GM19468 (cell line): ENCODE results near the gene NRXN2.

Source experiments
- ATAC-seq: cut with Tn5 transposase; IDR thresholded peaks from one replicate; pipeline ENCODE4 v1.9.1; 2021; ENCODE audit warnings: mild to moderate bottlenecking, moderate library complexity, moderate number of reproducible peaks; ENCODE audit not compliant: unreplicated experiment; ENCODE audit errors: extremely low read depth

Gene NRXN2

DNA sequence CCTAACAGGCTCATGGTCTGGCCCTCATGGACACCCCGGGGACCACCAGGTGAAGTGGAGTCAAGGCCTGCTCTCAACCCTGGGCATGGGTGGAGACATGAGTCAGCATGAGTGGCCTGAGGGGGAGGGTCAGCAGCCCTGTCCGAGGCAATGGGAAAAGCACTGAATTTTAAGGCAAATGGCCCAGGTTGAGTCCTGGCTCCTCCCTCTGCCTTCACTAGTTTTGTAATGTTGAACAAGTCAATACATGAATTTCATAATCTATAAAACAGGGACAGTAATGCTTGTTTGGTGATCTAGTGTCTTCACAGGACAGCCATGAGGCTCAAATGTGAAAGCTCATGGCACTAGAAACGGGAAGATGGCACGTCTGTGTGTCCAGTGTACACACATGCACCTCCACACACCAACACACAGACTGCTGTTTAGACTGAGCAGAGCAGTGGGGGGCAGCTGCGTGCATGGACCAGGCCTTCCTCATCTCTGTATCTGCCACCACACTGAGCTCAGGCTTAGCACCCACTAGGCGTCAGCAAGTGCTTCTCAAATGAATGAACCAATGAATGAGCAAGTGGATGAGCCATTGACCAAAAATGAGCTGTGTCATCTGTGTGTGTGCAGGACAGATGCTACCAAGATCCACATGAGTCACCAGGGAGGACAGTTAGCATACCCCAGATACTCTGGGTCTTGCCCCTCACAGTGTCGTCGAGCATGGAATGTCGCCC lies 63.4 kb downstream of the NRXN2 start:
- no peak for ATAC-seq

DNA sequence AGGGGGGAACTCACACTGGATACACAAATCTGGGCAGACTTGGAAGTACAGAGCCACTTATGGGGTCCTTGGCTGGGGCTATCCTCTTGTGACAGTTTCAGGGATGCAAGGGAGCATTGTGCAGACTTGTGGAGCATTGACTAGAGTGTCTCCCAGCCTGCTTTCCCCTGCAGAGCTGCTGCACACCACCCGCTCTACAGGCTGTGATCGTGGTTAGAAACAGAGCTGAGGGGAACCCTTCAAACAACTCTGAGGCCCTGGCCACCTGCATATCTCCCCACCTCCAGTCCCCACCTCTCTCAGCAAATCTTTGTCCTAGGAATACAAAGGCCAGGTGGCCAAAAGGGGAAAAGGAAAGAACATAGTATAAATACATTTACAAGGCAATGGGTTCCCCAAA lies 64.7 kb downstream of the NRXN2 start:
- no peak for ATAC-seq

DNA sequence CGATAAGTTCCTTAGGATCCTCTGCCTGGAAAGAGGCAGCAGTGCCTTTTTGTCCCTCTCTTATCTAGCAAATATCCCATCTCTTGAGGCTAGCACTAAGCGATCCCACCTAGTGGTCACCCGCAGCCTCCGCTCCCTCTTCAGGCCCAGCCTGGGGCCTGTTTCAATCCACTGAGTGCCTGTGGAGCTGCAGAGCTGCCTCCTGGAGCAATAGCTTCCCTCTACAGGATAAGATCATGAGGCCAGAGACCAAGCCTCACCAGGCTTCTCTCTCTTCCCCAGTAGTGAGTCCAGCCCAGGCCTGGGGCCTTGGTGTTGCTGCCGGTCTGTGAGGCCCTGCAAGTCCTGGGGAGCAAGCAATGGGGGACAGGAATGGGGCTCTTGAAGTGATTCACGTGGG lies 66.1 kb downstream of the NRXN2 start:
- ATAC-seq, result no peak

DNA sequence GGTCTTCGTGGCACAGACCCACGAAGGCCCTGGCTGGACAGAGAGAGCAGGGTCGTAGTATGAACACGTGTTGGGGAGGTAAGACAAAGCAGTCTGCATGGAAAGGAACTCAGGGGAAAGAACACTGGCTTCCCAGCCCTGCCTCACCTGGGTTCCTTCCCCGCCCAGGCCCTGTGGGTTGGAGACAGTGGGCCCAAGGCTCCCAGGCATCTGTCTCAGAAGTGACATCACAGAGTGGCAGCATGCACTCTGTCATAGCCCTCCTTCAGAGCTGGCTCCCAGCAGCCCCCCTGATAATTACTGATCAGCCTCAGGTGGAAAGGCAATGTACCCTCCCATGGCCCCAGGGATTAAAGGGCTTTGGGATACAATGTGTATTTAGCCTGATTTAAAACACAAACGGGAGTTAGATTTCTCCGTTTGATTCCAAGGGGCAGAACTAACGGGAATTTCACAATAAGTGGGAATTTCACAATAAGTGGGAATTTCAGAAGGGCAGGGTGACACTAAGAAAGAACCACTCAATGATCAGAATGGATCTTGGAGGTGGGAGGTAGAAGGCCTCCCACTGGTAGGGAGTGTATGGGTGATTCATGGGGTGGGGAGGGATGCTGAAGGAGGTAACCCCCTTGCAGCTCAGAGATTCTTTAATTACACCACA lies 66.9 kb downstream of the NRXN2 start:
- no peak for ATAC-seq

DNA sequence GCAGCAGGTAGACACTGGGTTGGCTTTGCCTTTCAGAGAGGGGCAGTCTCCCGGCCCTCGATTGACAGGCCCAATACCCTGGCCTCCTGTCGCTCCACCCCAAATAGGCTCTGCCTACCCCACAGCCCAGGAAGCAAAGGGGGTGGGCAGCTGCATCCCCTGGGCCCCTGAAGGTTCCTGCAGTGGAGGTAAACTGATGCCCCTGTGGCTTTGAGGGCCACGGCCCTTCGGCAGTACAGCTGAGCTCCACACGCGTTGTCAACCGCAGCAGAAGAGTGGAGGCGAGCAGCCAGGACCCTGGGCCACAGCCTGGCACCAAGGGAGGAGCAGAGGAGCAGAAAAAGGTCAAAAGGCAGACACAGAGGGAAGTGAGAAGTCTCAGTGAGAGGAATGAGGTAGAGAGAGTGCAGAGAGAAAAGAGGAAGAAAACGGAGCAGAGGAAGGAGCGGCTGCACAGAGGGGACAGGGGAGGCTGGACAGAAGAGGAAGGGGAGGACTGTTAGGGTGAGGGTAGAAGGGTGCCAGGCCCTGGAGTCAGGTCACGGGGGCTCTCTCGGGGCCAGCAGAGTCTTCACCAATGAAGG lies 67.9 kb downstream of the NRXN2 start:
- ATAC-seq, result no peak

DNA sequence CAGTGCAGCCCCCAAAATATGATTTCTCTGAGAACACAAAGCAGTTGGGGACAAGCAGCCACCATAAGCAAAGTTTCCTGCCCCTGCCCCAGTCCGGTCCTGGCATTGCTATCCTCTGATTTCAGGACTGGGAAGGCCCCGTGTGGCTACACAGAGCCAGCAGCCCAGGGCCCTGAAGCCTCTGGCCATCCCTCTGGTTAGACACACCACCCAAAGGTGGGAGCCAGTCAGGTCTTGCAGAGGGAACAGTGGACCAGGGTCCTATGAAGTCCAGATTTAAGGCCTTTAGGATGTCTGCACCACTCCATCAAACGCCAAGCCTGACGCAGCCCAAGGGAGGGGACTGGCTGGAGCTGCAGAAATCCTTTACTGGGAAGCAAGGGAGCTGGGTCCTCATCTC lies 68.6 kb downstream of the NRXN2 start:
- ATAC-seq, result no peak

DNA sequence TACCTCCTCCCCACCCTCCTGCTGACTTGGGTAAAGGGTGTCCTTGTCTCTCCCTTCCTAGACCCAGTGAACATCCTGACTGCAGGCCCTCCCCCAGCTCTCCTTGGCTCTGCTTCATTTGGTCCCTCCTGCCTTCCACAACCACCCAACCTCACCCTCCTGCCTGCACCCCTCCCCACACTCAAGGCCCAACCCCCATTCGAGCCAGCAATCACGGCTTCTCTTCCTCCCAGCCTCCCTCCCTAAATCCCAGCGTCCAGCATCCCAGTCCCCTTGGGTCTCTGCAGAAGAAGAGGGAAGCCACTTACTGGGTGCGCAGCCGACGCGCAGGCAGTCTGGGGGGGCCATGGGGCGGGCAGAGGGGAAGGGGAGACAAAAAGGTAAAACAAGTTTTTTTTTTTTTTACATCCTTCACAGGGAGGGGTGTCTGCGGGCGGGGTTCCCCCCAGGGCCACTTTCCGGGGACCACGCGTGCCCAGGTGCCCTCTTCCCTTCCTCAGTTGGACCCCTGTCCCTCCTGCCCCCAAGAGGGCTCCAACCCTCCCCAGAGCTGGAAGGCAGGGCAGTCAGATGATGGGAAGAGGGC lies 69.5 kb downstream of the NRXN2 start:
- ATAC-seq, result no peak

DNA sequence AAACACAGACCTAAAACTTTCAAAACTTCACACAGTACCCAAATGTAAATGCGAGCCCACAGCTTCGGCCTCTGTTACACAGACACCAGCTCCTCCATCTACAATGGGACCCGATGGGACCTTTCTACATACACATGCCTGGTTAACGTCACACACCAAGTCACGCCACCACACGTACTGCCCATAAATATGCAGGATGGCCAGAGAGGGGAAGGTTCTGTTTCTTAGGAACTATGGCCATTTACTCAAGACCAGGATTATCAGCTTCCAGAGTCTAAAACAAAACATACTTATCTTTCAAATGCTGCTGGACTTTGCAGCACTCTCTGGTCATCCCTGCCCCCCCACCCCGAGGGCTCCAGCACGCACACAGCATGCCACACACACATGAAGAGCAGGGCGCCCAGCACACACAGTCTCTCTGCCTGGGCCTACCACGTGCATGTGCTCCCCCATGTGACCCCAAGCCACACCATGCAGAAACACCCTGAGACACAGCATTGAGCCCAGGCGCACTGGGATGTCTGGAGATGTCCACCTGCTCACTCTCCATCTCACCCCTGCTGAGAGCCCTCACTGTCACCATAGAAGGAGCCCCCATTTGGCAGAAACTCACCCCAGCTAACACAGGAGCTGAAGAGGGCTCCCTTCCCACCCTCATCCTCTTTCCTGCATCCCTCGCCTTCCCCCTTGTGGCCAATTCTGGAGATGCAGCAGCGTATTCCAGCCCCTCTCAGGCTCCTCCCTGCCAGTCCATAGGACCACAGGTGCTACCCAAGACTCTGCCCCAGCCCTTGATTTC lies 70.2 kb downstream of the NRXN2 start:
- no peak for ATAC-seq

DNA sequence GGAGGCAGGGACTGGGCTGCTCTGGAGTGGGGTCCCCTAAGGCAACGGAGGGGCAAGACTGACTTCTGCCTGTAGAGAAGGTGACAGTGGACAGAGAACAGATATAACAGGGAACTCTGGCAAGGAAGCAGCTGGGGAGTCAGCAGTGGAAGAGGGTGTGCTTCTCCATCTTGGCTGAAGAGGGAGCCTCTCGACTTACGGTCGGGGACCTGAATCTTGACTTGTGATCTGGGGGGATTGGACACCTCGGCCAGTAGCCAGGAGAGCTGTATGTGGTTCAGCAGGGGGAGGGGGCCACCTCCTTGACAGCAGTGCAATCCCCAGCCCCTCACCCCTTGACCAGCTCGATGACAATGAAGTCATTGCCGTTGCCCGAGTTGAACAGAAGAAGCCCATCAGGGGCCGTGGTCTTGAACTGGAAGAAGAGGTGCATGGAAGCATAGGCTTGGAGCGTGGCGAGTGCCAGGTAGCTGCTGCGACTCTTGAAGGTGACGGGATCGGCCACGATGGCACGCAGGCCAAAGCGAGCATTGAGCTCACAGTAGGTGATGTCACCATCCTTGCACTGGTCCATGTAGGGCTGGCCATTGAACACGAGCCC lies 72.0 kb downstream of the NRXN2 start:
- no peak for ATAC-seq

DNA sequence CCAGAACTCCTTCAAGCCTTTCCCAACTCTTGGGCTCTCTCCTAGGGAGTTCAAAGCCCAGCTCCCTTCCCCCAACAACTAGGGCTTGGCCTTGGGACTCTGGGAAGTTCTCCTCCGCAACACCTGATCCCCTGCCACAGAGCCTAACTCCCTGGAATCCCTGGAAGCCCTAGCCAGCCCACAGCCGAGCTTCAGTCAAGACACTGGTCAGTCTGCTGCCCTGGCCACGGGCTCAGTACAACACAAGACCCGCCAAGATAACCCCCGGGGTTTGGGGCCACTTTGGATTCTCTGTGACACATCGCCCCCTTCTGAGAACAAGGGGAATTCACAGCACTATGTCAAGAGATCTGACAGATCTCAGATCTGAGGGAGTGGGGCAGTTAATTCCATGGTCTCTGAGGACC lies 73.7 kb downstream of the NRXN2 start:
- ATAC-seq, result no peak

DNA sequence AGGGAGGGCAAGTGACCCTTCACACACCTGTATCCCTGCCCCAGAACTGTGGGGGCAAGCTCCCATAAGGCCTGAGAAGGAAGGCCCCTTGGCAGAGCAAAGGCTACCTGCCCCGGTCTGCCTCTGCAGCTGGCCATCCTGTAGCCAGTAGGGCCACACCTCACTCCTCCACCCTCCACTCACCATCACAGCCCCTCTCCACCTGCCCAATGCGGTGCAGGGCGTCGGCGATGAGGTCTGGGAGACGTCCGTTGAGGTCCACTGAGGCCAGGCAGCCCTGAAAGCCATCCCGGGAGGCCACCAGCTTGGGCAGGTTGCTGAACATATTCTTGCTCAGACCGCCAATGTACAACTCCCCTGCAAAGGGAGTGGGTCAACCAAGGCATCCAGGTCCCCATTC lies 74.4 kb downstream of the NRXN2 start:
- ATAC-seq, result no peak

DNA sequence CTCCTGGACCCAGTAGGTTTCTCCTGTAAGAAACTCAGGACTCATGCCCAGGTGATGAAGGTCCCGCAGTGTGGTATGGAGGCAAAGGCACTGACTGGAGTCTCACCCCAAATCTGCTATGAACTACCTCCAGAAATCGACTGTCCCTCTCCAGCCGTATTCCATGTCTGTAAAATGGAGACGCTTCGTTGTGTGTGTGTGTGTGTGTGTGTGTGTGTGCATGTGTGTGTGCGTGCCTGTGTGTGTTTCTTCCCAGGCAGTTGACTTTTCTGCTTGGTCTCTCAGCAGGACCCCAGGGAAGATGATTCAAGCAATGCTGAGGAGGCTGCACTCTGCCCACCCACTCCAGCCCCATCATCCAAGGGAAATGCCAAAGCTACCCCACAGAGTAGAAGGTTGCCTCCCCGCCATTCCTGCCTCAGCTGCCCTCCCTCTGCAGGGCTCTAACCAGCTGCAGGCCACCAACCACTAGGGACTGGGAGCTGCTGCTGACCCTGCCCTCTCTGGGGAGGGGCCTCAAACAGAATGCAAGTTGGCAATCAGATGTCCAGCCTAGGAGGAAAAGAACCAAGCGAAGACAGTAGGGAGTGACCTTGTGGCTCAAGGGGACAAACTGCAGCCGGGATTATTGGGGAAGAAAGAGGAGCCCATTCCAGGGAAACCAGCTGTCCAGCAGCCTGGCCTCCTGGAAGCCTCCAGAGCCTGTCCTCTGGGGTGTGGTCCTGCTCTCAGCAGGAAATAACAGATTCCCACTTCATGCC lies 75.8 kb downstream of the NRXN2 start:
- no peak for ATAC-seq

DNA sequence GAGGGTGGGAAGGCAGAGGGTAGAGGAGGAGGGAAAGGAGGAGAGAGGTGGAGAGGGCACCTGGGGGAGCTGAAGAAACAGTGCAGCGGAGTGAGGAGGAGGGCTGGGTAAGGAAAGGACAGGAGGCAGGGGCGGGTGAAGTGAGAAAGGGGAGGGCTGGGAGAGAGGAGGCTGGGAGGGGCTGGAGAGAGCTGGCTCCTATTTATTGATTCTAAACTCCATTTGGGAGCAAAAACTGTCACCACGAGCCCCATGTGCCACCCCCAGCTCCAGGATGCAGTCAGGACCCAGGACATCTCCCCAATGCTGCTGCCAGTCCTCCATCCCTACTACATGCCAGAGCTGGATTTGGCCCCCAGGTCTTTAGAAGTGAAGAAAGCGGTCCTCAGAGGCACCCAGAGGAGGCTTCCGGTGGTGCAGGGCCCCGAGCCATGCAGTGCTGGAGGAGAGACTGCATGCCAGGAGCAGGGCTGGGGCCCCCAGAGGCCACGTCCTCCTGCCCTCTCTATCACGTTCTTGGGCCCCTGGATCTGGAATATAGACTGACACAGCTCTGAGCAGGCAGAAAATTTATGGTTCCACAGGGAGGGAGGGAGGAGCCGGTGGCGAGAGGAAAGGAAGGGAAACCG lies 78.2 kb downstream of the NRXN2 start:
- no peak for ATAC-seq

DNA sequence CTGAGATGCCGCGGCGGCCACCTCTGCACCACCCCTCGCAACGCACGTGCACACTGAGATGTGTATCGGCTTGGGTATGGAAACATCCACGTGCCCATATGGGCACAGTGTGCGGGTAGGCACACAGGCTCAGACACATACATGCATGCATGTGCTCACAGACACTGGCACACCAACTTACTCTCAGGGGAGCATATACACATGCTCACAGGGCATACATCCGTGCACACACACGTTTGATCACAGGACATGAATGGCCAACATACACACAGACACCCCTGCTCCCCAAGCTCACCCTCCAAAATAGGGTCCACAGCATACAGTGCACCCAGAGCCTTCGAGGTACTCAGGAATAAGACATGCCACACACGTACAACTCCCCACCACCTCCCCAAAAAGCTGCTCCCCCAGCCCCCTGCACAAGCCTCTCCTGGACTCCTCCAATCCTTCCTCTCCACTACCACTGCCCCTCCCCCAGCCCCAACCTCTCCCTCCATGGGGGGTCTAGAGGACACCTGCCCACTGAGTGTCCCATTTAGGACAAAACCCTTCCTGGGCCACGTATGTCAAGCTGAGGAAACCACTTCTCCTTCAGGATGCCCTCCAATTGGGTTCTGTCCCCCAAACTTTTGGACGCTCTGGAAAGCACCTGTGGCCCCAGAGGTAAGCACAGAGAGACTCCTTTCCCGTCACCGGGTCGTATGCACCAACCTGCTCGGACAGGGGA lies 78.9 kb downstream of the NRXN2 start:
- ATAC-seq, result no peak

DNA sequence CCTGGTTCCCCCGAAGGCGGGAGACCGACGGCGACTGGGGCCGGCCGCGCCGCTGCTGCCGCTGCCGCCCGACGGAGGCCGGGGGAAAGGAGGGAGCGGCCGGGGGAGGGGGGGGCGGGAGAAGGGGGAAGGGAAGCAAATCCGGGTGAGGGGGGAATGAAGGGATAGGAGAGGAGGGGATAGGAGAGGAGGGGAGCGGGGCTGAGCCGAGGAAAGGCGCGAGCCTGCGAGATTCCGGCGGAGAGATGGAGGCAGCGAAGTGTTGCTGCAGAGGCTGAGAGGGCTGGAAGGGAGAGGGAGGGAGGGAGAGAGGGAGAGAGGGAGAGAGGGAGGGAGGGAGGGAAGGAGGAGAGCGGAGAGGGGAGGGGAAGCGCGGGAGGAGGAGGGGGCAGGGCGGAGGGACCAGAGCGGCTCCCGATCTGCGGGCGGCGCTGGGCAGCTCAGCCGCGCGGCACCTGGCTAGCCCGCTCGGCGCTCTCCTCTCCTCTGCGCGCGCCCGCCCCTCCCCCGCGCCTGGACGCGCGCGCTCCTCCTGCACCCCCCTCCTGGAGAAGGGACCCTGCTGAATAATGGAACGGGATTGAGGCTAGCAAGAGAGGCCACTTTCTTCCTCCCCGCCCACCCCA lies 79.6 kb downstream of the NRXN2 start:
- no peak for ATAC-seq

DNA sequence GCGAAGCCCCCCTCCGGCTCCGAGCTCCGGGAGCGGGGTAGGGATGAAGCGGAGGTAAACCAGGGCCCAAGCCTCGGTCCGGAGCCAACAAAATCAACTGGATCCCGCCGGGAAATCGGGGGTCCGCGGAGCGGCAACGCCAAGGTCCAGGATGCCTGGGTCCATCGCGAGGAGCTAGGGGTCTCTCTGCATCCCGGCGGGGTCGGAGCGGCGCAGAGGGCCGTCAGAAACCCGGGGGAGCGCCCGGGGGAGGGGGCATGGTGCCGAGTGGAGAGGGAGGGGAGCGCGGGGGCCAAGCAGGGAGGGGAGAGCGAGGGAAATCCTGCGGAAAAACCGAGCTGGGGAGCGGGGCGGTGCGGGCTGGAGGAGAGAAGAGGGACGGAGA lies 80.1 kb downstream of the NRXN2 start:
- ATAC-seq, result no peak

DNA sequence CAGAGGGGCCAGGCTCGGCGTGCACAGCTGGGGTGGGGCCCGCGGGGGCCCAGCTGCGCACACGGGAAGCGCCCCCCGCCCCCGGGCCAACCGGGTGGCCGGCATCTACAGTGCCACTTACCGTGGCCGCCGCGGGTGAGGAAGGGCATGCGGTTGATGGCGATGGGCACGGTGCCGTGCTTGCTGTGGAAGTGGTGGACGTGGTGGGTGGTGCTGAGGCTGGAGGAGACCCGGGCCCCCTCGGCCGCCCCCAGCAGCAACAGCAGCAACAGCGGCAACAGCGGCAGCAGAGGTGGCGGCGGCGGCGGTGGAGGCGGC lies 80.6 kb downstream of the NRXN2 start:
- ATAC-seq, result no peak
